SHP77 treated with DMSO at 0.1 percent for 48 hours (cell line): ENCODE results near the gene CDH2.

Source experiments
- DNase-seq: peaks from one replicate; lab custom pipeline; 2025; lab: John Stamatoyannopoulos, UW

The CDH2 gene

DNA sequence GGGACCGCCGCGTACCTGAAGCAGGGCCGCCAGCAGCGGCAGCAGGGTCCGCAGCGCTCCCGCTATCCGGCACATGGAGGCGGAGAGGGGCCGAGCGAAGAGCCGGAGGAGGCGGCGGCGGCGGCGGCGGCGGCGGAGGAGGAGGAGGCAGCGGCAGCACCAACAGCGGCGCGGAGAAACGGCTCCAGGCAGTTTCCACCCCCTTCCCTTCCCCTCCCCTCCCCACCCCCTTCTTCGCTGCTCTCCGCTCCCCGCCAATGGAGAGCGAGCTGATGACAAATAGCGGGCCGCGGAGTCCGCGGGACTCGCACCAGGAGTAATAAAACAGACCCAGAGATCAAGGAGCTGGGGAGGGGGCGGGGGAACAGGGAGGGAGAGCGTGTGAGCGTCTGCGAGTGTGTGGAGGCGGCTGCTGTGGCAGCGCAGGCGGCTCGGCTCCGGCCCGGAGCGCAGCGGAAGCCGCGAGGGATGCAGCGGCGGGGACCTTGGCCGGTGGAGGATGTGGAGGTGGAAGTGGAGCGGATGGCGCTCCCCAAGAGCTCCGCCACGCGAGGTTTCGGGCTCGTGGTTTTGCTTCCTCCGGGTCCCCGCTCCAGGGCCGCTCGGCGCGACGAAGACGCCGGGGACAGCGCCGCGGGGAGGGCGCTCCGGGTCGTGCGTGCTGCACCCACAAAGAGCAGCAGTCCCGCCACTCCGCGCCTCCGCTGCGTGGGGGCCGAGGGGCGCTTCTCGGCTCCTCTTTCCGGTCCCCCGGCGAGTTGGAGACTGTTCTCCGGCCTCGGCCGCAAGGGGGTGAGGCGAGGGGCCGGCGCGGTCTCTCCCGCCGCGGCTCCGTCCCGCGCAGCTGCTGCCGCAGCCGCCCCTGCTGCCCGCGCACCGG lies at the start of gene CDH2:
TSS of gene CDH2 (minus strand) at position 183 of the 880 bp plus-strand sequence. CDS start at position 75, 108 bp downstream.
- DNase-seq, result peak; percentile 86

DNA sequence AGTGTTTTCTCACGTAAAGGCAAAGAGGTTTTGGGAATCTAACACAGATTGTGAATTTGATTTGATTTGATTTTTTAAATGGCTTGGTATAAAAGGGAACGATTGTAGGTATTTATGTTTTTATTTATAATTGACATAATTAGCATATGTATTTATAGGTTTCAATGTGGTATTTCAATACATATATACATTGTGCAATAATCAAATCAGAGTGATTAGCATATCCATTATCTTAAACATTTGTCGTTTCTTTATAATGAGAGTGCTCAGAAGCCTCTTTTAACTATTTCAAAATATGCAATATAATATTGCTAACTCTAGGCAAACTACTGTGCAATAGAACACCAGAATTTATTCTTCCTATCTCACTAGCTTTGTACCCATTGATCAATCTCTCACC lies 35.1 kb upstream of the CDH2 start:
- DNase-seq, result no peak

DNA sequence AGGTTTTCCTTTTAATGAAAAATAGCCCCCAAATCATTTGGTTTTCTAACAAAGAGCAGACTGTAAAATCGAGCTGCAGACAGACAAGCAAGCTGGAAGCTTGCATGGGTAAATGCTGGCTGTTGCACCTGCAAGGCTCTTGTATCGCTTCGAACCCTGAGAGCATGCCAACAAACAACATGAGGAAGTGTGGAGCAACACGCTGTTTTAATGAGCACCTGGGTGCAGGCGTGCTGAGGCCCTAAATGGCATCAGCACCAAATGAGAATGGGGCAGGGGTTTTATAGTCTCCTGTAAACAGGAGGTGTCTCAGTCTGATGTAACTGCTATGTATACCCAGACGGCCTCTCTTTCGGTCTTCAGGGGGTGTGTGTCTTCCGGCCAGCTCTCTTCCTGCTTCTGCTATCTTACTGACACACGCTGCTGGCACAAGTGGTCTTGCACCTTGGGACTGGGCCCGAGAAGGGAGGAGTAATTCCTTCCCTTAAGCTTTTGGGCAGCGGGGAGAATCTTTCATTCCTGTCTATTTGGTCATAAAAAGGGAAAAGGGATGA lies 31.9 kb upstream of the CDH2 start:
- no peak for DNase-seq

DNA sequence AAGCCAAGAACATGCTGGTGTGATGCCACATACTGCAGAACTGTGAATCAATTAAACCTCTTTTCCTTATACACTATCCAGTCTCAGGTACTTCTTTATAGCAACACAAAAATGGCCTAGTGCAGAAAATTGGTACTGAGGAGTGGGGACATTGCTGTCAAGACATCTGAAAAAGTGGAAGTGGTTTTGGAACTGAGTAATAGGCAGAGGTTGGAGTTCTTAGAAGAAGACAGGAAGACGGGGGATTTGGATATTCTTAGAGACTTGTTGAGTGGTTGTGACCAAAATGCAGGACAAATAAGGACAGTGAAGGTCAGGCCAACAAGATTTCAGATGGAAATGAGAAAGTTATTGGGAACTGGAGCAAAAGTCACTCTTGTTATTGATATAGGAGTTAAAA lies 31.3 kb upstream of the CDH2 start:
- no peak for DNase-seq

DNA sequence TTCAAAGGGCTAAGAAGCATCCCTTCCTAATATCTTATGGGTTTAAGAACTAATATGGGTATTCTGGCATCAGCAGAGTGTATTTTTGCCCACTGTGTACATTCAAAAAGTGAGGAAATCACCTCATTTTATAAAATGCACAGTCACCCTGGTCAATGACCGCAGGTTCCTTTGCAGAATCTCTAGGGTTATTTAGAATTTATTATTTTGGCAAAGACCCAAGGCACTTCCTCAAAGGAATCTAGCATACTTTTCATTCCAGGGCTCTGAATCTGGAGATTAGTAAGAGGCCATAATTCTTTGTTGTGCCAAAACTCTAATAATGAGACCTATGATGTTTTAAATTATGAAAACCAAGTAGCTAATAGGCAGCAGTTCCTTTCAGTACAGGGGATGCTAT lies 27.2 kb upstream of the CDH2 start:
- no peak for DNase-seq

DNA sequence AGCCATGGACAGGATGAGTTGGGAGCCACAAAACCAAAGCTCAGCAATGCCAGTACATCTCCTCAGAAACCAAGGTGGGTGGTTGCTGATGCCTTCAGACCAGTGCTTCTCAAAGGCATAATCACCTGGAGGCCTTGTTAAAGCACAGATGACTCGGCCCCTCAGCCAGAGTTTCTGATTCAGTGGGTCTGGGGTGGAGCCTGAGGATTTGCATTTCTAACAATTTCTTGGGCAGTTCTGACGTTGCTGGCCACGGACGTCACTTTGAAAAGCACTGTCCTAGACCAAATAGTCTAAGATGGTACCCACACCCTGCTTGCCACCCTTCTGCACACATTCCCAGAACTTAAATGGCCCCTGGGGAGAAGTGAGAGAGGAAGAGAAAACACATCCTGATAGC lies 24.1 kb upstream of the CDH2 start:
- no peak for DNase-seq

DNA sequence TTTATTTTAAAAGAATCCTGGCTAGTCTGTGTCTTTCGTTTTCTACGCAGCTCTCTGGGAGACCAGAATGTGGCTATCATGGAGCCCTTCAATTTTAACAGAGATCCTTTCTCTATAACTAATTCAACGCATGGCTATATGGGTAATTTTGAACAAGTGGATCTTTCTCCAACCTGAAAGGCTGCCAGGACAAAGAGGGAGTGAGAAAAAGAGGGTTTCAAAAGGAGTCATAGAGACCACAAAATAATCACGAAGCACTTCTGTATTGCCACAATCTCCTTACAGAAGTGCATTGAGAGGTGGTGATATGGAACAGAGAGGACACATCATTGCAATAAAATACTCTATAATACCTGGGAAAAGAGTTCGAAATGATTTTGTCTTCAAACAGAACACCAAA lies 21.7 kb upstream of the CDH2 start:
- DNase-seq, result no peak

DNA sequence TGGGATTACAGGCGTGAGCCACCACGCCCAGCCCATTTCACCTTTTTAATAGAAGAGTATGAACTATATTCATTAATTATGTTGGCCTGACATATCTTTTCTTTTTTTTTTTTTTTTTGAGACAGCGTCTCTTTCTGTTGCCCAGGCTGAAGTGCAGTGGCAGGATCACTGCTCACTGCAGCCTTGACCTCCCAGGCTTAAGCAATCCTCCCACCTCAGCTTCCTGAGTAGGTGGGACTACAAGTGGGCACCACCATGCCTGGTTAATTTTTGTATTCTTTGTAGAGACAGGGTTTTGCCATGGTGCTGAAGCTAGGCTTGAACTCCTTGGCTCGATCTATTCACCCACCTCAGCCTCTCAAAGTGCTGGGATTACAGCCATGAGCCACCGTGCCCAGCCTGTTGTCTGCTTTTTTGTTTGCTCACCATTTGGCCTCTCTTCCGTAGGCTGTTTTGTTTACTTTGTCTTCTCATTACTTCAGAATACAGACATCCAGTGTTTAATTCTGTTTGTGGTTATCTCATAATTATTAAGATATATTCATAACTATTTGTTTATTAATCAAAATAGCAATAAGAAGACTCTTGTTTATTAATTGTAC lies 16.3 kb upstream of the CDH2 start:
- no peak for DNase-seq

DNA sequence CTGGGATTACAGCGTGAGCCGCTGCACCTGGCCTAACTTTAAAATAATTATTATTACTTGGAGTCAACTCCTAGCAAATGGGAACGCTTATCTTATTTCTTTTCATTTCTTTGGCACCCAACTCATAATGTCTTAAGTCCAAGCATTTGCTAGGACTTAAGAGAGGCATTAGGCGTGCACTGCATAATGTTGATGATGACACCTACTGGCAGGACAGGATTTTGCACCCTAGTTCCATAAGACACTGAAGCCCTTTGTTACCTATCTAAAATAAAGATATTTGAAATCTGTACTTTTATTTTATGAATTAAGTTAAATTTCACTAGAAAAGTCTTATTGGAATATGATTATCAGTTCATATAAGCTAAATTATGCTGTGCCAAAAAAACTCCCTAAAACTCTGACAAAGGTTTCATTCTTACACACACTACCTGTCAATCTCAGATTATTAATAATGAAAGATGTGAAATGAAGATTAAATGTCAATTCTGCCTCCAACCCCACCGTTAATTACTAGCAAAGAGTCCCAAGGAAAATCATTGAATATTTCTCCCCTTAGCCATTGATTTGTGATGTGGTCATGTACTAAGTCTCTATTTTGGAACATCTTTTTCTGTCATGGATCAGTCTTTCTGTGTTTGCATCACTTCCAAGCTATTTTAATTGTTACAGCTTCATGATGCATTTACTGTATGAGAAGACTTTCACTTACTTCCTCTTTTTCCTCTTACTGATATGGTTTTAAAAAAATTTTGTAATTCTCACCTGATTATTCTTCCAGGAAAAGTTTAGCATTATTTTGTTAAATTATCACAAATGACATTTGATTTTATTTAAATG lies 12.7 kb upstream of the CDH2 start:
- no peak for DNase-seq

DNA sequence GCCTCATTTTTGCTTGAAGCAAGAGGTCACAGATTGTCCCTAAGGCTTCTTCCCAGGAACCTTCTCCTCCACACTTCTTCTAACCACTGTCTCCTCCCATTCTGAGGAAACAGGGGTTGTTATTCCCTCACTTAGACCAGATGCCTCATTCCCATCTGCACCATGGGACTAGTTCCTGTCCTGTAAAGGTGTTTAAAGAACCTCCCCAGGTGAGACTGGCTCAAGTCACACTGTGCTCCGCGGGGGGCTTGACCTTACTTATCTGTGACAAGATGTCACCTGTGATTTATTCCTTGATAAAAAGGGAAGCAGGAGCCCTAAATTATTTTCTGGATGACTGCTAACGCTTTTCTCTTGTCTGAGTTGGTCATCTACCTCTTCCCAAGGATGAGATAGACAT lies 8.2 kb upstream of the CDH2 start:
- no peak for DNase-seq

DNA sequence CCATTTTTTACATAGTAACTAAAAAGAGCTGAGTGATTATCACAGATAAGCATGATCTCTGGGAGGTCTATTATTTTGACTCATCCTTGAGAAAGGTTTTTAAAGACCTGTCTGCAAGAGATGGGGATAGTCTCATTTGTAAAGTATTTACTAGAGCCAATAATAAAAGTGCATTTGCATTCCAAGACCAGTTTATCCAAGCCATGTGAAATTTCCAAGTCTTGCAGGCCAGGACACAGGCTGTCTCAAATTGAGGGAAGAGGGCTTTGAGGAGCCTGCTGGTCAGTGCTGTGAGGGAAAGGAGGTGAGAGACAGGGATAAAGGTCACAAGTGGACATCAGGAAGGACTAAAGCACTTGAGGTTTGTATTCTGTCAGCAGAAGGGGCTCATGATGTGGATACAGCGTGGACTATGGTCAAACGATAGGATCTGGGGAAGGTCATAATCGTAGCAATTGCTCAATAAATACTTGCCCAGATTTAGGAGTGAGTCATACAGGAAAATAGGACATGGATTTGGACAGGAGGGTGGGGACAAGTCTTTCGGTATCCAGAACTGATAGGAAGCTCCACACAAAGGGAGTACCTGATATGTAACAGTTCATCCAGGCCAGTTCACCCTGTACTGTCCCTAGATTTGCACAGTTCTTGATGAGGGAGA lies 6.6 kb upstream of the CDH2 start:
- DNase-seq, result no peak

DNA sequence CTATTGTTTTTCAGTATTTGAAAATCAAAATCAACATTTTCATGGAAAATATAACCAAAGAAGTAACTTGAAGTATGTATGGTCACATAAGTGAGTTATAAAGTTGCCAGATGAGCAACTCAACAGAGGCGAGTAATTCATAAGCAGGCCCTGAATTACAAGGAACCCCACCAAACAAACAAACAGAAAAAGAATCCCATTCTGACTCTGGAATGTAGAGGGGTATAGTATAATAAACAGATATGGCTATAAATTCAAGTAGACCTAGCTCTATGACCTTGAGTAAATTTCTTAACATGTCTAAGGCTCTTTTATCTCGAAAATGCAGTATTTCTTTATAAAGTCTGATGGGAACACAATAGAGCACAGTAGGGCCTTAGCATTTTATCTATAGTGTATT lies 4.7 kb upstream of the CDH2 start:
- DNase-seq, result no peak

DNA sequence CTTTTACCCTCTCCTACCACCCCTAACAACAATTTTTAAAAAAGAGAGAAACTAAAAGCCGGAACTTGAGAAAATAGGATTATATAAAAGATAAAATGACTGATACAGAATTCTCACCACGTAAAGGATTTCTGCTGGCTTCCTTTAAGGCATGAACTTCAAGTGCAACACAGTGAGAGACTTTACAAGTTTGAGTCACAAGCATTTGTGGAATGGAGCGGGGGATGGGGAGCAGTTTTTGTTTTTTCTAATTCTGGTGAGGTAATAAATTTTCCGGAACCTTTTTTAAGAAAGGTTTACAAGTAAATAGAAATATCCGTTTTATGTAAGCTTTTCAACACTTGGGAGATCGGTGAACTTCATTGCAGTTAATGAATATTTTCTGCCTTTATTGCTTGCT lies 1.8 kb upstream of the CDH2 start:
- no peak for DNase-seq

DNA sequence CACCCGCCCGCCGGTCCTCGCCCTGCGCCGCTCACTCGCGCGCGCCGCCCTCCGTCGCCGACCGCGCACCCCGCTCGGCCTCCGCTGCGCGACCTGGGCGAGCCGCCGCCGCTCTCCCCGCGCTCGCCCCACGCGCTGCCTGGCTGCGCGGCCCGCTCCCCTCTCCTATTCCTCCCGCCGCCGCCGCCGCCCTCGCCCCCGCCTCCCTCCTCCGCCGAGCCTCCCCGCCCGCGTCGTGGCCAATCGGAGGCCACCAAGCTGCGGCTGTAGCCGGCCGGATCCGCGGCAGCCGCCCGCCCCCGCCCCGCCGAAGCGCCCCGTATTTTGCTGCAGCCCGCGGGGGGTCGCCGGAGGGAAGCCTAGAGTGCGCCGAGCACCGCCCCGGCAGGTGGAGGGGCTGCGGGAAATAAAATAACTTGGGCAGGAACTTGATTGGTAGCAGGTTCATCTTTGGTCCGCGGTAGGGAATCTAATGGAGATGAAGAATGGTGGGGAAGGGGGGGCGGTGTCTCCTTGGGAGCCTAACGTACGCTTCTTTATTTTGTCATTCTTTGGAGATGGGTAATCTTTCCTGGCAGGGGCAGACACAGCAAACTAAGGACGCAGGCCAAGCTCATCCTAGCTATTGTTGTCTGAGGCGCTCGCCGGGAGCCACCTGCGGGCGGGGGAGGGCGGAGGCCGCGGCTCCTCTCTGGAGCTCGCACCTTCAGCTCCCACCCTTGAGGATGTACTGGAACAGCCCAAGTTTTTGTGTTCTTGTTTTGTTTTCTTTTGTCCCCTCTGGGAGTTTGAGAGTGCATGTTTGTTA lies 1.1 kb upstream of the CDH2 start:
- DNase-seq, result peak; percentile 64

DNA sequence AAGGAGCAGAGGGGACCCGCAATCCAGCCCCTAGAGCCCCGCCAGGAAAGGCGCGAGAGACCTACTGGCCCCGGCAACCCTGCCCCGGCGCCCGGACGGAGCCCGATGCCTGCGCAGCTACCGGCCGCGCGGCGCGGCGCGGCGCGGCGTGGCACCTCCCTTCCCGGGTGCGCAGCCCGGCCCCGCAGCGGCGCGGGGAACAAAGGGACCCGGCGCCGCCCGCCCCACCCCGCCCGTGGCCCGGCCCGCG lies 307 bp downstream of the CDH2 start:
- no peak for DNase-seq

DNA sequence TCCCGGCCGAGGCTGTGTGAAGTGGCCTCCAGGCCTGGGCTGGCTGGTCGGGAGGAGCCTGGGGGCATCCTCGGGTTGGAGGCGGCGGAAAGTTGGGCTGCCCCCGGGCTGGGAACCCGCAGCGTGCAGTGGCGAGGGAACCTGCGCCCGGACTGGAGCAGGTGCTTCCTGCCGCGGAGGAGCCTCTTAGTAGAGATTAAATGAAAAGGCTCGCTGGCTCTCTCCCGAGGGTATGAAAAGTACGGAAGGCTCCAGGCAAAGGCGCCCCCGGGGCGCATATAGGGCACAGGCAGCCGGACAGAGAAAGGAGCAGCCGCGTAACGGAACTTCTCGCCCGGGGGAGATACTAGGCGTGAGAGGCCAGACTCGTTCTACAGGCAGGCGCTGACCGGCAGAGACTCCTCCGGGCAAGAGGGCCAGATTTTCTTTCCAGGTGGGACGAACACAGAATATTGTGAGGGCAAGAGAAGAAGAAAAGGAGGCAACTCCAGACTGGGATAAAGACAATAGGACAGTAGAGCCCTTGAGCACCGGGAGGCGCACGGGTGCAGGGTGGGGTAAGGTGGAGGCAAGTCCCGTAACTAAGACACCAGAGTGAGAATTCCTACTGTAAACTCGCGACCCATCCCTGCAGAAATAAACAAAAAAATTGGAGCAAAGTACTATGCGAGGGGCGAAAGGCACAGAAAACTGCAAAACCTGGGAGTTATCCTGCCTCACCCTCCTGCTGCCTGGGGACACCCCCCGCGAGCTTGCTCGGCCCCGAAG lies 816 bp downstream of the CDH2 start:
- DNase-seq, result no peak

DNA sequence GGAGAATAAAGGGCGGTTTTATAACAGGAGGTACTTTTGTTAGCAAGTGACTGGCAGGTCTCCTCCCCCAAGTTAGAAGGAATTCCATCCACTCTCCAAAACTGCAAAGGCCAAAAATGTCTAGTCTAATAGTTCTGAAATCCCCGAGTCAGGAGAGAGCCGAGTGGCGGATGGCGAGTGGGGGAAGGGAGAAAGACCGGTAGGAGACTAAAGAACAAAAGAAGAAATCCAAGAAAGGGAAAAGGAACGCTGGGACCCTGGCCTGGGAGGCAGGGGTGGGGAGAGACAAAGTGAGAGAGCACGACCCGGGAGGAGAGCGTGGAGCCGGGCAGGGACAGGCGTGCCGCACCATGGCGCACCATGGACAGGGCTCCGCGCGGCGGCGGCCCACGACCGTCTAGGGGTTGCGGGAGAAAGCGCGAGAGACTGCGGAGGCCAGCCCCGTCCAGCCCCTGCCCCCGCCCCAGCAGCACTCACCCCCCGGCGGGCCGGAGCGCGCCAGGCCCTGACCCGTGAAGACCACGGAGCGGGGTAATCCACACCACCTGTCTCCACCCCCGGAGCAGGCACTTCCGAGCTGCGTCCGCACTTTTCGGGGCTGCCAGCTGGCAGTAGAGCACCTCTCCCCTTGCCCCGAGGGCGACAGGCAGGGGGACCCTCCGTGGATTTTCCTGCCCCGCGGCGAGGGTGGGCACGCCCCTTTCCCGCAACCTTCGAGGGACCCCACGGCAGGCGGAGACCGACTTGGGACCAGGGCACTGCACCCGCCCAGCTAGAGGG lies 1.6 kb downstream of the CDH2 start:
- DNase-seq, result no peak

DNA sequence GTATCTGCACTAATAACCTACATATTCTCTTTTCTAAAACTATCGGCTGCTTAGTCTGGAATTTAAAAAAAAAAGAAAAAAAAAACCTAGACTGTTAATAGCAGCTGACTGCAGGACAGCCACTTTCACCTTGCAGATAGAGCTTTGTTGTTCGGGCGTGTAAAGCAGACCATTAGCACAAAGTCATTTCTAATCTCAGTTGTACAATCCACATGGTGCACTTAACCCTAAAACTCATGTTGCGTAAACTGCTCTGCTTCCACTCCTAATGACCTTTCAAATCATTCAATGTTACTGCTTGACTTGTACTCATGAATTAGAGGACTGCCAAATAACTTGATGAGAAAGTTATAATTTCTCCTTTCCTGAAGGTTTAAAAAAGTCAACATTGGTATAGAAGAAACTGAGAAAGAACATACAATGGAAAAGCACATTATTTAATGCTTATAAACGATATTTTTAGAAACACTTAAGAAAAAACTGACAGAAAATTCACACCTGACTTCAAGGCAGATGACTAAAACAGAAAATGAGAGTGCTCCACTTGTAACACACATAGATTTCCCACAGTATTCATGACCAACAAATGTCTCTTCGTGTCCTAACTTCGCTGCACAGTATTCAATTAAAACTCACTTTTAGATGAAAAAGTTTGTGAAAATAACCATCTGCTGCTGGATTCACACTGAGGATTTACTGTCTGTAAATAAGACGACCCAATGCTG lies 2.6 kb downstream of the CDH2 start:
- DNase-seq, result no peak

DNA sequence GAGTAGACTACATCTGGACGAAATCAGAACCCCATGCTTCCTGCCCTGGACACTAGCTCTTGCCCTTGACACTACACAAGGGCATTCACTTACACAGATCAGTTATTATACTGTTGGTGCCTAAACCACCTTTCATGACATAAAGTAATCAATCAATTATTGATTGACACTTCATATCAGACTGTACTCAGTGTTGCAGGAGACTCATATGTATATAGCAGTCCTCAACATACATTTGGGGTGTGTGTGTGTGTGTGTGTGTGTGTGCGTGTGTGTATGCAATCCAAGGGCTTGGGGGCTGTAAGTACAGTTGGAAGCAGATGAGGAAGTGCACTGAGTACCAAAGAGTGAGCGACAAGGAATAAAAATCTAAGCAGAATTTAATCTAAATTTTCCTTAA lies 5.1 kb downstream of the CDH2 start:
- no peak for DNase-seq
